ENCODE measurements around the gene RXRB. TPM values are rescaled to one million over a fixed set of nuclear protein-coding genes. Genes with fewer than 3 reads are reported as not detected.

Gene RXRB
- total RNA-seq, 2 experiments from 2014 or later, result 42.9 to 45.0 TPM

GRCh38 chr6:33248932-33249731, 48.7 kb upstream of the RXRB start:
- intact Hi-C loops (cut with DNase I, micrococcal nuclease), result loop anchor here (1.0 to 2.0 kb wide), 9 partner anchors 22 to 364 kb away; partner anchors contain the start of genes RING1 (in 2 of the 2), VPS52 (in 2 of the 2), RXRB (in 1 of the 2) and SLC39A7 (in 1 of the 2)
- peak overlapping the region; percentile 97 for H3K27ac Mint-ChIP-seq
- peak; percentile 32 for TF ChIP-seq CTCF (IDR thresholded peaks at IDR 0.05)
- no peaks in the 10 kb centered on the region for H3K9me3 Mint-ChIP-seq
- no peaks in the 10 kb centered on the region for H3K27me3 Mint-ChIP-seq
- H3K9me3 ChIP-seq (ENCODE audit: control insufficient read depth in 1 of 2, insufficient read depth in 1 of 2, low read length in 2 of 2), result no peaks in the 10 kb centered on the region
- peaks cover 24% of the 10 kb centered on the region for H3K36me3 Mint-ChIP-seq (ENCODE audit: low read depth)
- POLR2A ChIA-PET, result interaction anchor here (0.5 to 4.0 kb wide), 42 partner anchors 11 to 1585 kb away, joined by 3 to 95 read pairs (median 6); partner anchors contain the start of genes B3GALT4, BRD2, GPANK1 and HLA-DMA
- H3K4me3 Mint-ChIP-seq, result peak overlapping the region; percentile 92
- DNase-seq (peak; percentile 89 to 99 (median 94)), ATAC-seq (ENCODE audit: poor library complexity) (peak; percentile 83)
- CTCF ChIA-PET, result interaction anchor here (0.7 to 6.8 kb wide), 28 partner anchors 9 to 372 kb away, joined by 3 to 76 read pairs (median 4); partner anchors contain the start of genes B3GALT4, HSD17B8, ITPR3 and RGL2
- H3K4me1 Mint-ChIP-seq (ENCODE audit: low read depth), result peaks cover 37% of the 10 kb centered on the region
- H3K4me1 ChIP-seq (ENCODE audit: insufficient read depth, low read length), result peaks cover 32% of the 10 kb centered on the region
- H3K27ac ChIP-seq (ENCODE audit: low read depth in 1 of 2, low read length in 2 of 2), result peak overlapping the region; percentile 98
- peaks cover 17% of the 10 kb centered on the region for H3K36me3 ChIP-seq (ENCODE audit: insufficient read depth, low read length)
- no peaks in the 10 kb centered on the region for H3K27me3 ChIP-seq (ENCODE audit: control insufficient read depth in 1 of 2, insufficient read depth in 2 of 2, low read length in 2 of 2)
- peak overlapping the region; percentile 70 for H3K4me3 ChIP-seq (ENCODE audit: low read length)

DNA sequence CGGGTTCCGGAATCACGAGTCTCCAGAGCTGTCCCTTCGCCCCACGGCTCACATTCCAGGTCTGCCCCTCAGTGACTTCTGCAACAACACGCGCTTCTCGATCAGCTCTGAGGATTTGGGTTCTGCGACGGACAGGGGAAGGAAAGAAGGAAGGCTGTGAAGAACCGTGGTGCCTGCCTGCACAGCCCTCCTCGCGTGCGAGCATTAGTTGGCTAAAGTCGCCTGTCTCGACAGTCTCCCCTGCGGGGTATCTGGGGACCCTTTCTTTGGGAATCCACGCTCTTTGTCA, 48.1 kb upstream of the RXRB start:
- peaks cover 37% of the 10 kb centered on the region for H3K4me1 Mint-ChIP-seq (ENCODE audit: low read depth)
- Histone ChIP-seq H3K9me3 (ENCODE audit: control insufficient read depth in 1 of 2, insufficient read depth in 1 of 2, low read length in 2 of 2) (no peaks in the 10 kb centered on the region), H3K36me3 (ENCODE audit: insufficient read depth, low read length) (peaks cover 17% of the 10 kb centered on the region), H3K4me1 (ENCODE audit: insufficient read depth, low read length) (peaks cover 32% of the 10 kb centered on the region), H3K4me3 (ENCODE audit: low read length) (peak overlapping the region; percentile 70), H3K27me3 (ENCODE audit: control insufficient read depth in 1 of 2, insufficient read depth in 2 of 2, low read length in 2 of 2) (no peaks in the 10 kb centered on the region), H3K27ac (ENCODE audit: low read depth in 1 of 2, low read length in 2 of 2) (peak overlapping the region; percentile 98)
- intact Hi-C loops (cut with DNase I, micrococcal nuclease), result loop anchor here (1.0 to 2.0 kb wide), 7 partner anchors 40 to 363 kb away; partner anchors contain the start of gene RING1 (in 2 of the 2)
- peak overlapping the region; percentile 97 for H3K27ac Mint-ChIP-seq
- peak; percentile 35 for TF ChIP-seq CTCF (IDR thresholded peaks at IDR 0.05)
- H3K9me3 Mint-ChIP-seq, result no peaks in the 10 kb centered on the region
- peak; percentile 33 for ATAC-seq (ENCODE audit: poor library complexity)
- no peaks in the 10 kb centered on the region for H3K27me3 Mint-ChIP-seq
- POLR2A ChIA-PET, result interaction anchor here (0.5 to 4.0 kb wide), 35 partner anchors 10 to 403 kb away, joined by 3 to 95 read pairs (median 8); partner anchors contain the start of genes B3GALT4, BRD2, HLA-DMA and HSD17B8
- peak overlapping the region; percentile 92 for H3K4me3 Mint-ChIP-seq
- peaks cover 24% of the 10 kb centered on the region for H3K36me3 Mint-ChIP-seq (ENCODE audit: low read depth)
- peak in 5 of 14 experiments; percentile 7 to 81 (median 23) for DNase-seq
- CTCF ChIA-PET, result interaction anchor here (0.7 to 6.8 kb wide), 29 partner anchors 8 to 372 kb away, joined by 3 to 76 read pairs (median 4); partner anchors contain the start of genes B3GALT4, HSD17B8, ITPR3 and RGL2

DNA sequence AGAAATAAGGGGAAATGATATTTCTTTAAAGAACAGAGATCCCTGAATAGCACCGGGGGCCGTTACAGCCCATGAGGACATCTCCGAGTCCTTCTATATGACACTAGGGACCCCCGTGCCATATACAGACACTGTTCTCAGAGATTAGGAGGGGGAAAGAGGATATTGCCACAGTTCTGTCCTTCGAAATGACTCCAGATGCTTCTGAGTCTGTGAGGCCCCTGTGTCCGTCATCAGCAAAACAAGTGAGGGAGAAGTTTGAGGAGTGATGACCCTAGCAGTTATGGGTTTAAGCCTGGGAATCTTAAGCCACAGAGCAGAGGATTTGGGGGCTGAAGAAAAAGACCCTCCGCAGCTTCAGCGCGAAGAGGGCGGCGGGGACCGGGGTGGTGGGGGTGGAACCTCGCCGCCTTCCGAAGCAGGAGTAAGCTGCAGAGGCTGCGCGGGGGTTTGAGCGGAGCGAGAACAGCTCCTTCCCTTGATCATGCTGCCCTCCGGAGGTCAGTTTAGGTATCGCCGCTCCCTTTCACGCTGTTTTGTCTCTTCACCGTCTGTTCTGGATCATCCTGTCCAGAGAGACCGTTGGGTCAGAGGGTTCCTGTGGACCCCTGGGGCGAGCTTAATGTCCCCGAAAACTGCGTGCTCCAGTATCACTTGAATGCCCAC, 47.6 kb upstream of the RXRB start:
- Mint-ChIP-seq H3K27me3 (no peaks in the 10 kb centered on the region), H3K9me3 (no peaks in the 10 kb centered on the region), H3K4me1 (ENCODE audit: low read depth) (peaks cover 37% of the 10 kb centered on the region), H3K27ac (peak overlapping the region; percentile 97), H3K36me3 (ENCODE audit: low read depth) (peaks cover 24% of the 10 kb centered on the region), H3K4me3 (peak overlapping the region; percentile 92)
- POLR2A ChIA-PET, result interaction anchor here (0.5 to 4.0 kb wide), 35 partner anchors 10 to 403 kb away, joined by 3 to 95 read pairs (median 8); partner anchors contain the start of genes B3GALT4, BRD2, HLA-DMA and HSD17B8
- CTCF ChIA-PET, result interaction anchor here (0.6 to 6.8 kb wide), 28 partner anchors 8 to 373 kb away, joined by 3 to 76 read pairs (median 4); partner anchors contain the start of genes HLA-DPA1, HSD17B8, ITPR3 and RGL2
- Histone ChIP-seq H3K4me1 (ENCODE audit: insufficient read depth, low read length) (peaks cover 32% of the 10 kb centered on the region), H3K4me3 (ENCODE audit: low read length) (peak overlapping the region; percentile 70), H3K27ac (ENCODE audit: low read depth in 1 of 2, low read length in 2 of 2) (peak overlapping the region; percentile 98), H3K9me3 (ENCODE audit: control insufficient read depth in 1 of 2, insufficient read depth in 1 of 2, low read length in 2 of 2) (no peaks in the 10 kb centered on the region), H3K36me3 (ENCODE audit: insufficient read depth, low read length) (peaks cover 17% of the 10 kb centered on the region), H3K27me3 (ENCODE audit: control insufficient read depth in 1 of 2, insufficient read depth in 2 of 2, low read length in 2 of 2) (no peaks in the 10 kb centered on the region)
- ATAC-seq (ENCODE audit: poor library complexity) (peak; percentile 43), DNase-seq (peak; percentile 83 to 94 (median 92))
- peak; percentile 89 for TF ChIP-seq CTCF (IDR thresholded peaks at IDR 0.05)
- intact Hi-C loops (cut with DNase I, micrococcal nuclease), result loop anchor here (1.0 to 2.0 kb wide), 7 partner anchors 39 to 363 kb away; partner anchors contain the start of gene RING1 (in 2 of the 2)
